ENCODE measurements around the gene MLST8.

The MLST8 gene

GRCh38 chr16:2205967-2206313, 686 bp downstream of the MLST8 start:
- peak overlapping the region; percentile 99 for H3K27ac ChIP-seq

DNA sequence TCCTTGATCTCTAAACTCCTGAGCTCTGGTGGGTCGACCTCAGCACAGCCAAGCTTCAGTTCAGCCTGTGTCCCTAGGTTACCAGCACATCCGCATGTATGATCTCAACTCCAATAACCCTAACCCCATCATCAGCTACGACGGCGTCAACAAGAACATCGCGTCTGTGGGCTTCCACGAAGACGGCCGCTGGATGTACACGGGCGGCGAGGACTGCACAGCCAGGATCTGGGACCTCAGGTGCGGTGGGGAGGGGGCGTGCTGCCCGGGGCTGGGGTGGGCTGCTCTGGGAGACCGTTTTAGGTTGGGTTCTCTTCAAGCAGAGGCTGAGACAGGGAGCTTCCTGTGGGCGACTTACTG, 1.1 kb downstream of the MLST8 start:
- H3K27ac ChIP-seq, result peak overlapping the region; percentile 99
- TF ChIP-seq, protein P1, sequence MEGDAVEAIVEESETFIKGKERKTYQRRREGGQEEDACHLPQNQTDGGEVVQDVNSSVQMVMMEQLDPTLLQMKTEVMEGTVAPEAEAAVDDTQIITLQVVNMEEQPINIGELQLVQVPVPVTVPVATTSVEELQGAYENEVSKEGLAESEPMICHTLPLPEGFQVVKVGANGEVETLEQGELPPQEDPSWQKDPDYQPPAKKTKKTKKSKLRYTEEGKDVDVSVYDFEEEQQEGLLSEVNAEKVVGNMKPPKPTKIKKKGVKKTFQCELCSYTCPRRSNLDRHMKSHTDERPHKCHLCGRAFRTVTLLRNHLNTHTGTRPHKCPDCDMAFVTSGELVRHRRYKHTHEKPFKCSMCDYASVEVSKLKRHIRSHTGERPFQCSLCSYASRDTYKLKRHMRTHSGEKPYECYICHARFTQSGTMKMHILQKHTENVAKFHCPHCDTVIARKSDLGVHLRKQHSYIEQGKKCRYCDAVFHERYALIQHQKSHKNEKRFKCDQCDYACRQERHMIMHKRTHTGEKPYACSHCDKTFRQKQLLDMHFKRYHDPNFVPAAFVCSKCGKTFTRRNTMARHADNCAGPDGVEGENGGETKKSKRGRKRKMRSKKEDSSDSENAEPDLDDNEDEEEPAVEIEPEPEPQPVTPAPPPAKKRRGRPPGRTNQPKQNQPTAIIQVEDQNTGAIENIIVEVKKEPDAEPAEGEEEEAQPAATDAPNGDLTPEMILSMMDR (IDR thresholded peaks at IDR 0.05; ENCODE audit: low read depth, low read length), result no peak
- no peaks in the 10 kb centered on the region for H3K9me3 ChIP-seq (ENCODE audit: severe bottlenecking)
- H3K4me3 ChIP-seq (ENCODE audit: low read depth, low read length), result no peak overlapping the region
- H3K36me3 ChIP-seq, result peaks cover 45% of the 10 kb centered on the region
- H3K27me3 ChIP-seq (ENCODE audit: insufficient read depth, low read depth, severe bottlenecking), result no peaks in the 10 kb centered on the region
- DNase-seq, result no peak

More at GRCh38 chr16:2205967-2206313, 686 bp downstream of the MLST8 start:
- H3K4me3 ChIP-seq (ENCODE audit: low read depth, low read length), result peak overlapping the region; percentile 73
- H3K9me3 ChIP-seq (ENCODE audit: severe bottlenecking), result no peaks in the 10 kb centered on the region
- no peak for DNase-seq
- peaks cover 44% of the 10 kb centered on the region for H3K36me3 ChIP-seq
- TF ChIP-seq, protein P1 (IDR thresholded peaks at IDR 0.05; ENCODE audit: low read depth, low read length), result no peak
- no peaks in the 10 kb centered on the region for H3K27me3 ChIP-seq (ENCODE audit: insufficient read depth, low read depth, severe bottlenecking)

DNA sequence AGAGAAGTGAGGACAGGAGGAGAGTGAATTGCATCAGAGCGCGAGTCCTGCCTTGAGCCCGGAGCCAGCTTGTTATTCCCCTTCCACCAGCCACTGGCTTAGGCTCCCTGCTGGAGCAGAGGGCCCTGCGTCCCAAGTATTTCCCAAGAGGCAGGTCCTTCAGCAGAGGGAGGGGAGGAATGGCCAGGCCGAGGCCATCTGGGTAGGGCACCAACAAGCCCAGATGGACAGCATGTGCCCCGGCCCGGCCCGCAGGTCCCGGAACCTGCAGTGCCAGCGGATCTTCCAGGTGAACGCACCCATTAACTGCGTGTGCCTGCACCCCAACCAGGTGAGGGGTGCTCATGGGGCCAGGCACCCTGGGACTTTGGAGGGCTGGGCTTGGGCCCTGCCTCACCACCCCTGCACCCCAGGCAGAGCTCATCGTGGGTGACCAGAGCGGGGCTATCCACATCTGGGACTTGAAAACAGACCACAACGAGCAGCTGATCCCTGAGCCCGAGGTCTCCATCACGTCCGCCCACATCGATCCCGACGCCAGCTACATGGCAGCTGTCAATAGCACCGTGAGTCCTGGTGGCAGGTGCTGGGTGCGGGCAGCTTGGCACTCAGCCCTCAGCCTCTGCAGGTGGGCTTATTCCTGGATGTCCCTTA, 1.7 kb downstream of the MLST8 start:
- TF ChIP-seq, protein P1 (IDR thresholded peaks at IDR 0.05; ENCODE audit: low read depth, low read length), result no peak
- Histone ChIP-seq H3K9me3 (ENCODE audit: severe bottlenecking) (no peaks in the 10 kb centered on the region), H3K27me3 (ENCODE audit: insufficient read depth, low read depth, severe bottlenecking) (no peaks in the 10 kb centered on the region), H3K4me3 (ENCODE audit: low read depth, low read length) (no peak overlapping the region), H3K36me3 (peaks cover 50% of the 10 kb centered on the region), H3K27ac (peak overlapping the region; percentile 99)
- DNase-seq, result no peak

DNA sequence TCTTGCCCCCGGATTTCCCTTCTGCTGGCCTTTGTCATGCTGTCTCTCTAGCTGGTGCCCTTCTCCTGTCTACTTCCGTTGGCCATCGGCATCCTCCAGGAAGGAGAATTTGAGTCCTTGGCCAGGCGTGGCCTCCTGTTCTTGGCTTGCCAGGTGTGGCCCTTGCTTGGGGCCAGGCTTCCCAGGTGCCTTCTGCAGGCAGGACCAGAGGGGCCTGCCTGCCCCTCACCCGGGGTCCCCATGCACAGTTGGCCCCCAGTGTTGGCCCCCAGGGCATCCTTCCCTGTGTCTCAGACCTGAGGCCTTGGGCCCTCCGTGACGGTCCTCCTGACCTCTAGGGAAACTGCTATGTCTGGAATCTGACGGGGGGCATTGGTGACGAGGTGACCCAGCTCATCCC, 2.6 kb downstream of the MLST8 start:
- no peak for DNase-seq
- Histone ChIP-seq H3K9me3 (ENCODE audit: severe bottlenecking) (no peaks in the 10 kb centered on the region), H3K4me3 (ENCODE audit: low read depth, low read length) (no peak overlapping the region), H3K27me3 (ENCODE audit: insufficient read depth, low read depth, severe bottlenecking) (no peaks in the 10 kb centered on the region), H3K36me3 (peaks cover 59% of the 10 kb centered on the region), H3K27ac (peak overlapping the region; percentile 93)
- TF ChIP-seq, protein P1 (IDR thresholded peaks at IDR 0.05; ENCODE audit: low read depth, low read length), result no peak

GRCh38 chr16:2208308-2208707, 3.1 kb downstream of the MLST8 start:
- no peak for DNase-seq
- Histone ChIP-seq H3K27me3 (ENCODE audit: insufficient read depth, low read depth, severe bottlenecking) (no peaks in the 10 kb centered on the region), H3K4me3 (ENCODE audit: low read depth, low read length) (no peak overlapping the region), H3K36me3 (peaks cover 64% of the 10 kb centered on the region), H3K27ac (peak overlapping the region; percentile 93), H3K9me3 (ENCODE audit: severe bottlenecking) (no peaks in the 10 kb centered on the region)
- TF ChIP-seq, protein P1 (IDR thresholded peaks at IDR 0.05; ENCODE audit: low read depth, low read length), result no peak

DNA sequence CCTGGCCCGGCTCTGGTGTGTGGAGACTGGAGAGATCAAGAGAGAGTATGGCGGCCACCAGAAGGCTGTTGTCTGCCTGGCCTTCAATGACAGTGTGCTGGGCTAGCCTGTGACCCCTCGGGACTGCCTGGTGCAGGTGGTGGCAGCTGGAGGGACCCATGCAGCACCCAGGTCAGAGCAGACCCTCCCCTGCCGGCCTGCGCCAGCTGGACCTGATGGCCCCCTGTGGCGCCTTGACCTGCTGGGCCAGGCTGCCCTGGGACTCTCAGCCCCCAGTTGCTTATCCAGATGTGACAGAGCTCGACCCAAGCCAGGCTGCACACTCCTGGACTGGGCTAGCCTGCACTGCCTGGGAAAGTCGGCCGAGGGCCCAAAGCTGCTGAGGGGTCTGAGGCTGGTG, 3.5 kb downstream of the MLST8 start:
- H3K4me3 ChIP-seq (ENCODE audit: low read depth, low read length), result no peak overlapping the region
- peaks cover 68% of the 10 kb centered on the region for H3K36me3 ChIP-seq
- no peaks in the 10 kb centered on the region for H3K27me3 ChIP-seq (ENCODE audit: insufficient read depth, low read depth, severe bottlenecking)
- H3K27ac ChIP-seq, result peak overlapping the region; percentile 93
- TF ChIP-seq, protein P1 (IDR thresholded peaks at IDR 0.05; ENCODE audit: low read depth, low read length), result no peak
- H3K9me3 ChIP-seq (ENCODE audit: severe bottlenecking), result no peaks in the 10 kb centered on the region
- no peak for DNase-seq

Measured in WERI-Rb-1 (cell line).